GM23248 (cell line): ENCODE results near the gene PLEKHG5.

Experiments
- EZH2 ChIP-seq: fragments of 200-600 bp; sonication (generic); IDR thresholded peaks from 2 replicates; pipeline ENCODE4 v1.6.1; 2018; ENCODE audit warnings: antibody characterized with exemption, mild to moderate bottlenecking; ENCODE audit not compliant: insufficient read depth, poor library complexity, severe bottlenecking
- EZH2phosphoT487 ChIP-seq: fragments of 200-600 bp; sonication (generic); IDR thresholded peaks from 2 replicates; pipeline ENCODE4 v1.6.1; 2018; ENCODE audit warnings: antibody characterized with exemption, moderate library complexity, mild to moderate bottlenecking, low read depth; ENCODE audit not compliant: insufficient read depth

DNA sequence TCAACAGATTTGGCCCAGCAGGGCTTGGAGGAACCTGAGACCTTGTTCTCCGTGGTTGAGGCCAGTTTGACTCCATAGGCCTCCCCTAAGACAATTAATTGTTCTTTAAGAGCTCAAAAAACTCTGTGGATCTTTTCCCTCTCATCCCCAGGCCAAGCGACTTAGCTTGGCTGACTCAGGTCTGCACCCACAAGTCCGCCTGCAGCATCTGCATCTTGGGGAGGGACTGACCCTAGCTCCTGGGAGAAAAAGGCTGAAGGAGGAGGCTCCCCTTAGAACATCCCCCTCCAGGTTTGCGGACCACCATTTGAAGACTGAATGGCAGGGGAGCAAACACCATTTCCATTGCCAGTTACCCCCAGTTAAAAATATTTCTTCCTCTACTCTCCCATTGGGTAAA lies 70.2 kb downstream of the PLEKHG5 start:
- peak; percentile 50 for TF ChIP-seq EZH2
- no peak for TF ChIP-seq EZH2phosphoT487
